OCI-LY3 (cell line): Measurements from ENCODE around the gene ASCL4.

Source experiments
- H2AFZ ChIP-seq: fragments of 200-600, 300-600 bp; shearing (Covaris generic); 2 replicates; pipeline ENCODE4 v1.6.0; 2014; ENCODE audit warnings: antibody characterized with exemption, low read depth, low read length
- H3K27ac ChIP-seq: fragments of 200-600, 300-600 bp; sonication (generic); 2 replicates; pipeline ENCODE4 v1.5.1; 2014; ENCODE audit warnings: mild to moderate bottlenecking, low read length, moderate library complexity, mixed read lengths
- H3K27me3 ChIP-seq: fragments of 200-600, 300-600 bp; sonication (generic); 2 replicates; pipeline ENCODE4 v1.6.1; 2014; ENCODE audit warnings: low read depth, low read length, mixed read lengths
- H3K36me3 ChIP-seq: fragments of 200-600, 300-600 bp; sonication (generic); replicated peaks from 2 replicates; pipeline ENCODE3; 2014; ENCODE audit warnings: low read depth, low read length, mixed read lengths
- H3K4me1 ChIP-seq: fragments of 300-600, 200-600 bp; sonication (generic); 2 replicates; pipeline ENCODE4 v1.6.1; 2014; ENCODE audit warnings: low read length, mixed read lengths
- H3K4me2 ChIP-seq: fragments of 200-600, 300-600 bp; sonication (generic); 2 replicates; pipeline ENCODE4 v1.6.1; 2014; ENCODE audit warnings: low read length, mixed read lengths
- H3K4me3 ChIP-seq: fragments of 300-600, 200-600 bp; sonication (generic); 2 replicates; pipeline ENCODE4 v1.5.1; 2014; ENCODE audit warnings: antibody characterized with exemption, mild to moderate bottlenecking, low read length, moderate library complexity
- H3K79me2 ChIP-seq: fragments of 300-600, 200-600 bp; shearing (Covaris generic); 2 replicates; pipeline ENCODE4 v1.6.1; 2014; ENCODE audit warnings: mild to moderate bottlenecking, low read length, mixed read lengths
- H3K9ac ChIP-seq: fragments of 300-600, 200-600 bp; shearing (Covaris generic); 2 replicates; pipeline ENCODE4 v1.6.0; 2014; ENCODE audit warnings: mild to moderate bottlenecking, low read length, moderate library complexity
- H3K9me3 ChIP-seq: fragments of 200-600, 300-600 bp; shearing (Covaris generic); 2 replicates; pipeline ENCODE4 v1.6.1; 2014; ENCODE audit warnings: low read length, mixed read lengths; ENCODE audit not compliant: insufficient read depth
- H4K20me1 ChIP-seq: fragments of 200-600, 300-600 bp; sonication (generic); 2 replicates; pipeline ENCODE4 v1.6.1; 2016; ENCODE audit warnings: low read length, mixed read lengths; ENCODE audit not compliant: insufficient read depth
- EZH2phosphoT487 ChIP-seq: fragments of 200-600 bp; shearing (Covaris generic); IDR thresholded peaks from 2 replicates; pipeline ENCODE4 v1.6.1; 2018; ENCODE audit warnings: antibody characterized with exemption, mixed run types, low read depth
- TF ChIP-seq, protein P1 (sequence below): fragments of 200-600, 300-600 bp; sonication (generic); IDR thresholded peaks from 2 replicates; pipeline ENCODE4 v1.5.1; 2014; ENCODE audit warnings: antibody characterized with exemption, low read length, low read depth

The ASCL4 gene

GRCh38 chr12:107732365-107732764 lies 42.1 kb upstream of the ASCL4 start:
- TF ChIP-seq, protein P1, sequence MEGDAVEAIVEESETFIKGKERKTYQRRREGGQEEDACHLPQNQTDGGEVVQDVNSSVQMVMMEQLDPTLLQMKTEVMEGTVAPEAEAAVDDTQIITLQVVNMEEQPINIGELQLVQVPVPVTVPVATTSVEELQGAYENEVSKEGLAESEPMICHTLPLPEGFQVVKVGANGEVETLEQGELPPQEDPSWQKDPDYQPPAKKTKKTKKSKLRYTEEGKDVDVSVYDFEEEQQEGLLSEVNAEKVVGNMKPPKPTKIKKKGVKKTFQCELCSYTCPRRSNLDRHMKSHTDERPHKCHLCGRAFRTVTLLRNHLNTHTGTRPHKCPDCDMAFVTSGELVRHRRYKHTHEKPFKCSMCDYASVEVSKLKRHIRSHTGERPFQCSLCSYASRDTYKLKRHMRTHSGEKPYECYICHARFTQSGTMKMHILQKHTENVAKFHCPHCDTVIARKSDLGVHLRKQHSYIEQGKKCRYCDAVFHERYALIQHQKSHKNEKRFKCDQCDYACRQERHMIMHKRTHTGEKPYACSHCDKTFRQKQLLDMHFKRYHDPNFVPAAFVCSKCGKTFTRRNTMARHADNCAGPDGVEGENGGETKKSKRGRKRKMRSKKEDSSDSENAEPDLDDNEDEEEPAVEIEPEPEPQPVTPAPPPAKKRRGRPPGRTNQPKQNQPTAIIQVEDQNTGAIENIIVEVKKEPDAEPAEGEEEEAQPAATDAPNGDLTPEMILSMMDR, result no peak
- no peak for TF ChIP-seq EZH2phosphoT487

DNA sequence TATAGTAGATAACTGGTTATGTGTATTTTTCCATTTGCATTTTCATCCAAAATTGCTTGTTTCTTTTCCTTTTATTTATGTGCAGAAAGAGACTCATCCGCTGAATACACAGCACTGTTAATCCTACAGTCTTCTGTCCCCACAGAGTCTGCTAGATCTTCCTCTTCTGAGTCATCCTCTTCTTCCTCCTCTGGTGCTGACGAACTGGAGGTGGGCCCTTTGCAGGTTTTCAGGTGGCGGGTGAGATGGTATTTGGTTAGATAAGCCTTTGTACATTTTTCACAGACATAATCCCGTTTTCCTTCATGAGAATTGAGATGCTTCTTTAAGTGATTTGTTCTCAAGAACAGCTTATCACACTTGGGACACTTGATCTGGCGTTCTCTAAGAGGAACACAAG lies 40.4 kb upstream of the ASCL4 start:
- H2AFZ ChIP-seq, result no peak overlapping the region
- TF ChIP-seq, protein P1, result no peak
- no peak for TF ChIP-seq EZH2phosphoT487
- no peaks in the 10 kb centered on the region for H3K9me3 ChIP-seq
- no peaks in the 10 kb centered on the region for H3K27me3 ChIP-seq
- H3K79me2 ChIP-seq, result no peaks in the 10 kb centered on the region
- H3K4me1 ChIP-seq, result peaks cover 28% of the 10 kb centered on the region
- H3K4me3 ChIP-seq, result no peak overlapping the region
- H3K9ac ChIP-seq, result no peak overlapping the region
- H3K27ac ChIP-seq, result peak overlapping the region; percentile 10; the same call in 1 of the 2 replicates
- no peaks in the 10 kb centered on the region for H4K20me1 ChIP-seq
- H3K36me3 ChIP-seq, result peaks cover 51% of the 10 kb centered on the region
- peak overlapping the region; percentile 27 for H3K4me2 ChIP-seq

More at GRCh38 chr12:107732365-107732764, 42.1 kb upstream of the ASCL4 start:
- no peaks in the 10 kb centered on the region for H4K20me1 ChIP-seq
- H2AFZ ChIP-seq, result no peak overlapping the region
- H3K9me3 ChIP-seq, result no peaks in the 10 kb centered on the region
- peaks cover 22% of the 10 kb centered on the region for H3K4me1 ChIP-seq
- no peak overlapping the region for H3K4me2 ChIP-seq
- no peak overlapping the region for H3K9ac ChIP-seq
- H3K4me3 ChIP-seq, result no peak overlapping the region
- H3K36me3 ChIP-seq, result peaks cover 33% of the 10 kb centered on the region
- no peaks in the 10 kb centered on the region for H3K27me3 ChIP-seq
- no peaks in the 10 kb centered on the region for H3K79me2 ChIP-seq
- no peak overlapping the region for H3K27ac ChIP-seq

DNA sequence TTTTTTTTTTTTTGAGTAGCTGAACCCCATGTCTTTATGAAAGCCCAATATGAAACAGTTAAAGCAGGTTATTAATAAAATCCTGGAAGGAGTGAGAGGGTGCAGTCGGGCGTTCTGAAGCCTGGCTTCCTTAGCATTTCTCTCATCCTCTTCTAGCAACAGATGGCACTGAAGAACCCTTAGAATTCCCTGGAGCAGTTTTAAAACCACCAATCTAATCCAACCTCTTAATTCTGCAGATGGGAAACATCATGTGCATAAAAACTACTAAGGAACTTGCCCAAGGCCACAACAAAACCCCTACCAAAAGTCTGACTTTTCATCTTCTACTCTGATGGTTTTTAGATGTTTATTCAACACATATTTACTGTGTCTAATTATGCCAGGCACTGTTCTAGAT lies 38.7 kb upstream of the ASCL4 start:
- TF ChIP-seq, protein P1, result no peak
- no peak for TF ChIP-seq EZH2phosphoT487
- H3K36me3 ChIP-seq, result peaks cover 58% of the 10 kb centered on the region
- no peak overlapping the region for H3K9ac ChIP-seq

GRCh38 chr12:107736914-107737313 lies 37.6 kb upstream of the ASCL4 start:
- H3K36me3 ChIP-seq, result peaks cover 69% of the 10 kb centered on the region
- H3K79me2 ChIP-seq, result no peaks in the 10 kb centered on the region
- peak overlapping the region; percentile 48 for H3K4me2 ChIP-seq
- peak overlapping the region; percentile 15; the same call in 1 of the 2 replicates for H3K9ac ChIP-seq
- H2AFZ ChIP-seq, result no peak overlapping the region
- no peaks in the 10 kb centered on the region for H3K27me3 ChIP-seq
- 0 out of 2 replicates have a peak overlapping the region, but pooled peaks have one; percentile 12 for H3K4me3 ChIP-seq
- no peaks in the 10 kb centered on the region for H4K20me1 ChIP-seq
- no peak for TF ChIP-seq EZH2phosphoT487
- TF ChIP-seq, protein P1, result peak; percentile 42
- H3K4me1 ChIP-seq, result peaks cover 28% of the 10 kb centered on the region
- H3K9me3 ChIP-seq, result no peaks in the 10 kb centered on the region
- H3K27ac ChIP-seq, result peak overlapping the region; percentile 43

More for the DNA sequence above, 38.7 kb upstream of the ASCL4 start:
- Histone ChIP-seq H3K4me3 (no peak overlapping the region), H2AFZ (no peak overlapping the region), H3K4me2 (no peak overlapping the region), H3K27ac (no peak overlapping the region), H3K79me2 (no peaks in the 10 kb centered on the region), H3K4me1 (peaks cover 28% of the 10 kb centered on the region), H3K9me3 (no peaks in the 10 kb centered on the region), H3K27me3 (no peaks in the 10 kb centered on the region), H4K20me1 (no peaks in the 10 kb centered on the region)
